ENCODE measurements around the gene CAPSL. TPM values are rescaled to one million over a fixed set of nuclear protein-coding genes. Genes with fewer than 3 reads are reported as not detected.
"Not testable (repeated sequence)": the region's sequence is repeated elsewhere in the genome, so short reads cannot be mapped to it uniquely, and the experiment has no call there.

Gene CAPSL
- total RNA-seq, 3 donors from 2014 or later: not detected

DNA sequence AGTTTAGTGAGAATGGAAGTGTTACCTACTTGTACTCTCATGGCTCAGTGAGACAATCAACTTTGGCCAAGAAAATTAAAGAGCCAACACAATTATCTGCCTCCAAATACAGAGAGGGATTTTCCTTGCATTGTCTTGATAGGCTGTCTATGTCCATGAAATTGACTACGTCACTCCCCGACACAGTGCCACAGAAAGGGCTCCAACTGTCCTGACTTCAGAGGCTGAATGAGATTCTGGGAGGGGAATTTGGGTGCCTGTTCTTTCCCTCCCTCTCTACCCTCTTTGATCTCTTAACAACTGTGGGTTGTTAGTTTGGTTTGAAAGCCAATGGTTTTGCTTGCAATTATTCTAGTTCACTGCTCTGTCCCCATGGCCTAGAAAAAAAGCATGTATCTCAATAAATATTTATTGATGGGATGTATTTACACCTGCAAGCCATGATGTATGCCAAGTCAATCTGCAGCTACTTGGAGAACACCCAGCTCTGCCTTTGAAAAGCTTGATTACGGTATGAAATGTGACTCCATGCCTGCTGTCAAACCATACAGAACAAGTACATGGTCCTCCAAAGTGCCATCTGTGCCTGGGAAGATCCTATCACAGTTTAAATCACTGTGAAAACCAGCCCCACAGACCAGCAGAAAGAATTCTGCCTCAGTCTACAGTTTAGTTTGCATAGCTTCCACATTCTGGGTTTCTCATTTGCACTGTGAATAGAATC, 37.3 kb downstream of the CAPSL start:
- no peak overlapping the region for H3K27ac ChIP-seq
- intact Hi-C loops (cut with DNase I; ENCODE audit: low total_unique reads): no loop called here
- H3K4me3 ChIP-seq: no peak overlapping the region
- H3K9me3 ChIP-seq: no peaks in the 10 kb centered on the region
- TF ChIP-seq POLR2A (IDR thresholded peaks at IDR 0.05) (no peak), POLR2AphosphoS5 (IDR thresholded peaks at IDR 0.05) (no peak)
- TF ChIP-seq, protein P1, sequence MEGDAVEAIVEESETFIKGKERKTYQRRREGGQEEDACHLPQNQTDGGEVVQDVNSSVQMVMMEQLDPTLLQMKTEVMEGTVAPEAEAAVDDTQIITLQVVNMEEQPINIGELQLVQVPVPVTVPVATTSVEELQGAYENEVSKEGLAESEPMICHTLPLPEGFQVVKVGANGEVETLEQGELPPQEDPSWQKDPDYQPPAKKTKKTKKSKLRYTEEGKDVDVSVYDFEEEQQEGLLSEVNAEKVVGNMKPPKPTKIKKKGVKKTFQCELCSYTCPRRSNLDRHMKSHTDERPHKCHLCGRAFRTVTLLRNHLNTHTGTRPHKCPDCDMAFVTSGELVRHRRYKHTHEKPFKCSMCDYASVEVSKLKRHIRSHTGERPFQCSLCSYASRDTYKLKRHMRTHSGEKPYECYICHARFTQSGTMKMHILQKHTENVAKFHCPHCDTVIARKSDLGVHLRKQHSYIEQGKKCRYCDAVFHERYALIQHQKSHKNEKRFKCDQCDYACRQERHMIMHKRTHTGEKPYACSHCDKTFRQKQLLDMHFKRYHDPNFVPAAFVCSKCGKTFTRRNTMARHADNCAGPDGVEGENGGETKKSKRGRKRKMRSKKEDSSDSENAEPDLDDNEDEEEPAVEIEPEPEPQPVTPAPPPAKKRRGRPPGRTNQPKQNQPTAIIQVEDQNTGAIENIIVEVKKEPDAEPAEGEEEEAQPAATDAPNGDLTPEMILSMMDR (IDR thresholded peaks at IDR 0.05): no peak
- DNase-seq (ENCODE audit: low spot score in 2 of 2): no peak
- no peaks in the 10 kb centered on the region for H3K36me3 ChIP-seq
- H3K27me3 ChIP-seq: no peaks in the 10 kb centered on the region
- H3K4me1 ChIP-seq: no peaks in the 10 kb centered on the region

DNA sequence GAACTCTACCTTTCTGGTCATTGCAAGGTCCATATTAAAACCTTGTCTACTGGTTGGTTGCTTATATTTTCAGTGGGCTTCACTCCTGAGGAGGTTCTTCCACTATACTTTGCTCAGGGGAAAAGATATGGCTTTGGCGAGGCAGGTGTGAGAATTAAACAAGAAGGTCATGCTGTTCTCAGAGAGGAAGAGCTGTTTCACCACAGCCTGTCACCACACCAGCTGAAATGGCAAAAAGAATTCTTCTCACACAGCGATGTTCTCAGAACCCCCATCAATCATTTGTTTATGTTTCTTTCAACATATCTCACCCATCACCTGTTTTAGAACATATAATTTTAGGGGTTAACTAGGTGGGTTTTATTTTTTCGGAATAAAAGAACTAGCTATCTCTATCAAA, 38.6 kb downstream of the CAPSL start:
- TF ChIP-seq, protein P1 (IDR thresholded peaks at IDR 0.05): no peak
- no peak for TF ChIP-seq POLR2A (IDR thresholded peaks at IDR 0.05)
- no peak for TF ChIP-seq POLR2AphosphoS5 (IDR thresholded peaks at IDR 0.05)
- intact Hi-C loops (cut with DNase I; ENCODE audit: low total_unique reads): no loop called here
- Histone ChIP-seq H3K4me3 (no peak overlapping the region), H3K36me3 (no peaks in the 10 kb centered on the region), H3K9me3 (no peaks in the 10 kb centered on the region), H3K27me3 (no peaks in the 10 kb centered on the region), H3K27ac (no peak overlapping the region), H3K4me1 (no peaks in the 10 kb centered on the region)
- no peak for DNase-seq (ENCODE audit: low spot score in 2 of 2)

DNA sequence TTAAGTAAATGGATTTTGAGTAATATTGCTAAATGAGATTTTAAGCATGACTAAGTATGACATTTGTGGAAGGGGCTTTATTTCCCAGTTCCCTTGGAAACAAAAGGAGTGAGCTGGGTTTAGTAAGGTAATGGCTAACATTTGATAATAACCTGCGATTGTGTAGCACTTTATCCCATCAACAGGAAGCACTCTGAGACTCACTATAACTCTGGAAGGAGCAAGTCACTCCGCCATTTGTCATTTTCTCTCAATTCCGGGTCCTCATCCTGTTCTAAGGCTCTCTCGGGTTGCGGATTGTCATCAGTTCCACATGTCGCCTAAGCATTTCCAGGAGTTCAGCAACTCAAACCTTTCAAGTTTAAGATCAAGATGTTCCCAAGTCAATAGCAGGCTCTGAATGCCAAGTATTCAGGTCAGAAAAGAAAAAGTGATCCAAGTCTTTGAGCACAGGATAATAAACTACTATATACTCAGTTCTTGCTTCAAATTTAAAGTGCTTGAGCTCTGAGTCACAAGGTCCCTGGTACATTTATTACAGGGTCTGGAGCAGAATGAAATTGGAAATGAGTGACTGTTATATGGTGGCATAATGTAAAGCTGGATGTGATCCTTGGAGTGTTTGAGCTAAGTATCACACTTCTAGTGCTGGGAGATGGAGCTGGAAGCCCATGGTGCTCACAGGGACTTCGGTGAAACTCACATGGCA, 39.3 kb downstream of the CAPSL start:
- Histone ChIP-seq H3K27me3 (no peaks in the 10 kb centered on the region), H3K4me1 (no peaks in the 10 kb centered on the region), H3K4me3 (no peak overlapping the region), H3K36me3 (no peaks in the 10 kb centered on the region), H3K27ac (no peak overlapping the region), H3K9me3 (no peaks in the 10 kb centered on the region)
- no peak for TF ChIP-seq POLR2A (IDR thresholded peaks at IDR 0.05)
- TF ChIP-seq, protein P1 (IDR thresholded peaks at IDR 0.05): no peak
- no peak for TF ChIP-seq POLR2AphosphoS5 (IDR thresholded peaks at IDR 0.05)
- intact Hi-C loops (cut with DNase I; ENCODE audit: low total_unique reads): no loop called here
- no peak for DNase-seq (ENCODE audit: low spot score in 2 of 2)

DNA sequence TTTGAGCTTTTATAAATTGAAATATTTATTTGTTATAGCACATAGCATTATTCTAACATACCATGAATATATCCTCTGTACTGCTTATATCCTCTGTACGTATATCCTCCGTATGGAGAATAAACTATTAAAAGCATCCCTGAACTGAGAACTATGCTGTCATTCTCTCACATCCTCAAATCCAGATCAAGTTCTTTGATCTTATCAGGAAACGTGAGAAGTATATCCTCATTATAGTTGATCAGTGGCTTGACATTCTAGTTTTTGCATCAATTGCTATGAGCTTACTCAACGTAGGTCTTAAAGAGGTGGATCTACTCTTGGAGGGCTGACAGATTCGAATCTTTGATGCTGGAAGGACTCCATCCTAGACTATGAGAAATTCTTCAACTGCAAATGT, 44.3 kb downstream of the CAPSL start:
- intact Hi-C loops (cut with DNase I; ENCODE audit: low total_unique reads): no loop called here
- H3K9me3 ChIP-seq: no peaks in the 10 kb centered on the region
- TF ChIP-seq, protein P1 (IDR thresholded peaks at IDR 0.05): no peak
- TF ChIP-seq POLR2AphosphoS5 (IDR thresholded peaks at IDR 0.05) (no peak), POLR2A (IDR thresholded peaks at IDR 0.05) (no peak)
- no peak overlapping the region for H3K4me3 ChIP-seq
- H3K36me3 ChIP-seq: no peaks in the 10 kb centered on the region
- no peak overlapping the region for H3K27ac ChIP-seq
- DNase-seq (ENCODE audit: low spot score in 2 of 2): no peak
- H3K4me1 ChIP-seq: no peaks in the 10 kb centered on the region
- H3K27me3 ChIP-seq: no peaks in the 10 kb centered on the region

DNA sequence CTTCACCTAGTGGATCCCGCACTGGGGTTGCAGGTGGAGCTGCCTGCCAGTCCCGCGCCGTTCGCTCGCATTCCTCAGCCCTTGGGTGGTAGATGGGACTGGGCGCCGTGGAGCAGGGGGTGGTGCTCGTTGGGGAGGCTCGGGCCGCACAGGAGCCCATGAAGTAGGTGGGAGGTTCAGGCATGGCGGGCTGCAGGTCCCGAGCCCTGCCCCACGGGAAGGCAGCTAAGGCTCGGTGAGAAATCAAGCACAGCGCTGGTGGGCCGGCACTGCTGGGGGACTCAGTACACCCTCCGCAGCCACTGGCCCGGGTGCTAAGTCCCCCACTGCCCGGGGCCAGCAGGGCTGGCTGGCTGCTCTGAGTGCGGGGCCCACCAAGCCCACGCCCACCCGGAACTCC, 45.6 kb downstream of the CAPSL start:
- H3K27ac ChIP-seq; H3K9me3 ChIP-seq; H3K4me3 ChIP-seq; intact Hi-C loops (cut with DNase I; ENCODE audit: low total_unique reads); H3K4me1 ChIP-seq; H3K36me3 ChIP-seq; H3K27me3 ChIP-seq; DNase-seq (ENCODE audit: low spot score in 2 of 2): not testable (repeated sequence)
